ENCODE measurements around the gene OR8D1. TPM values are rescaled to one million over a fixed set of nuclear protein-coding genes. Genes with fewer than 3 reads are reported as not detected.

Gene OR8D1
- total RNA-seq, 1 donor from 2014 or later = not detected

DNA sequence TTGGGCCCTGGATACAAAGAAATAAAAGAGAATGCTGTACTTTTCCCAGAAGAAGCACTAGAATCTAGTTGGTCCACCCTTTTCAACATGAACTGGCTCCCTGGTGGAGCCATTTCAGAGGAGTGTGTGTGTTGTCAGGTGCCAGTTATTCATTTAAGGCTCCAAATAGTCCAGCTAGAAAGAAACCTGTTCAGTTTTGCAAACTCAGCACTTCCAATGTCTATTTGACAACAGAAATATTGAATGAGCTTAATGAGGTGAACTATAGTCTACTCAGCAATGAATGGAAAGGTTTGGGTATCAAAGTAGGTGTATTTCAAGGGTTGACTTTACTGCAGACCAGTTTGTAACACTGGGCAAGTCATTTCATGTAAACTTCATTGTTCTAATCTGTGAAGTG lies 2.1 kb downstream of the OR8D1 start:
- TF ChIP-seq, protein P1, sequence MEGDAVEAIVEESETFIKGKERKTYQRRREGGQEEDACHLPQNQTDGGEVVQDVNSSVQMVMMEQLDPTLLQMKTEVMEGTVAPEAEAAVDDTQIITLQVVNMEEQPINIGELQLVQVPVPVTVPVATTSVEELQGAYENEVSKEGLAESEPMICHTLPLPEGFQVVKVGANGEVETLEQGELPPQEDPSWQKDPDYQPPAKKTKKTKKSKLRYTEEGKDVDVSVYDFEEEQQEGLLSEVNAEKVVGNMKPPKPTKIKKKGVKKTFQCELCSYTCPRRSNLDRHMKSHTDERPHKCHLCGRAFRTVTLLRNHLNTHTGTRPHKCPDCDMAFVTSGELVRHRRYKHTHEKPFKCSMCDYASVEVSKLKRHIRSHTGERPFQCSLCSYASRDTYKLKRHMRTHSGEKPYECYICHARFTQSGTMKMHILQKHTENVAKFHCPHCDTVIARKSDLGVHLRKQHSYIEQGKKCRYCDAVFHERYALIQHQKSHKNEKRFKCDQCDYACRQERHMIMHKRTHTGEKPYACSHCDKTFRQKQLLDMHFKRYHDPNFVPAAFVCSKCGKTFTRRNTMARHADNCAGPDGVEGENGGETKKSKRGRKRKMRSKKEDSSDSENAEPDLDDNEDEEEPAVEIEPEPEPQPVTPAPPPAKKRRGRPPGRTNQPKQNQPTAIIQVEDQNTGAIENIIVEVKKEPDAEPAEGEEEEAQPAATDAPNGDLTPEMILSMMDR (conservative IDR thresholded peaks at IDR 0.05; ENCODE audit: low read depth, low read length) = no peak
- DNase-seq (ENCODE audit: low read depth) = no peak
- H3K4me3 ChIP-seq (ENCODE audit: low read depth, low read length) = no peak overlapping the region

DNA sequence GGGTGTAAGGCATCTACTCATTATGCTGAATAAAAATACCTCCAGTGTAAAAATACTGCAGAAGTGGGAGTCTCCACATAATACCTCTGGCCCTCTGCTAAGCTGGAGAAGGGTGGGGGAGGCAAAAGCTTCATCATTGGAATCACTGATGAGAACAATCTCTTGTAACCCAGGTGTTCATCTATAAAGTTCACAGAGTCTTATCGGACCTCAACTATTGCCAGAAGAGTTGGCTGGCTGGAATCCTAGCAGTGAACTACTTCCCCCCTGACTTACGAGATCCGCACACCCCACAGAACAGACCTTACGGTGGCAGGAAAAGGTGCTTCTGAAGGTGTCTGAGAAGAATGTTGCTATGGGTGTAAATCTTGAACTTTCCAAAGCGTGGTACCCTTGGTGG lies 2.5 kb downstream of the OR8D1 start:
- no peak for DNase-seq (ENCODE audit: low read depth)
- TF ChIP-seq, protein P1 (conservative IDR thresholded peaks at IDR 0.05; ENCODE audit: low read depth, low read length) = no peak
- no peak overlapping the region for H3K4me3 ChIP-seq (ENCODE audit: low read depth, low read length)

DNA sequence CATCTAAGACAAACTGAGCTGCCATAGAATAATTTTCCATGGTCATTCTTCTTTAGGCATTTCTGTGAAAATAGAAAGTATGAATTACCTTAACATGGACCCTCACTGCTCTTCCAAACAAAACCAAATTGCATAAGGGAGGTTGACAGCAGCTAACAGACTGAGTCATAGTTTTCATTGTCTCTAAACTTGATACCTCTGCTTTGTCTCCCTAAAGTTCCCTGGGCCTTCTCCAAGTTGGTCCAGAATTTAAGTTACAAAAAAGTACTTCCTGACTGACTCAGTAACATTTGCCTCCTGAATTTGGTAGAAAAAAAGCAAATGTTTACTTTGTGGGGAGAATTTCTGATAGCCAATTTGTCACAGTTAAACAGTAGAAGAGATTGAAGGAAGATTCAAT lies 3.0 kb downstream of the OR8D1 start:
- no peak overlapping the region for H3K4me3 ChIP-seq (ENCODE audit: low read depth, low read length)
- no peak for DNase-seq (ENCODE audit: low read depth)
- TF ChIP-seq, protein P1 (conservative IDR thresholded peaks at IDR 0.05; ENCODE audit: low read depth, low read length) = no peak

DNA sequence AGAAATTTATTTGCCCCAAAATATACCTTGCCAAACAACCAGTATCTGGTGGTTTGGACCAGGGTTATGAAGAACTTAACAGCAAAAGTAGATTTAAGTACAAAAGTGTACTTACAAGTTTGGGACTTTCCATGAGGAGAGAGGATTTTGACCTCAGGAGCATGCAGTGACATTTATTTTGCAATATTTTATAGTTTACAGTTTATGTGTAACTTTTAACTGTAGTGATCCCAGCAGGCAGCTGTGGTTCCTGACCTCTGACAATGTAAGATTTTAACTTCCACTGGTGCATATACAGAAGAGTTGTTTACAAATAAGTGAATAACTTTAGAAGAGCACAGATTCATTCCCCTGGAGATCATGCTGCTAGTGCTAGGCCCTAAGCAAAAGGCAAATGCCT lies 6.7 kb downstream of the OR8D1 start:
- TF ChIP-seq, protein P1 (conservative IDR thresholded peaks at IDR 0.05; ENCODE audit: low read depth, low read length) = no peak
- no peak for DNase-seq (ENCODE audit: low read depth)
- no peak overlapping the region for H3K4me3 ChIP-seq (ENCODE audit: low read depth, low read length)

DNA sequence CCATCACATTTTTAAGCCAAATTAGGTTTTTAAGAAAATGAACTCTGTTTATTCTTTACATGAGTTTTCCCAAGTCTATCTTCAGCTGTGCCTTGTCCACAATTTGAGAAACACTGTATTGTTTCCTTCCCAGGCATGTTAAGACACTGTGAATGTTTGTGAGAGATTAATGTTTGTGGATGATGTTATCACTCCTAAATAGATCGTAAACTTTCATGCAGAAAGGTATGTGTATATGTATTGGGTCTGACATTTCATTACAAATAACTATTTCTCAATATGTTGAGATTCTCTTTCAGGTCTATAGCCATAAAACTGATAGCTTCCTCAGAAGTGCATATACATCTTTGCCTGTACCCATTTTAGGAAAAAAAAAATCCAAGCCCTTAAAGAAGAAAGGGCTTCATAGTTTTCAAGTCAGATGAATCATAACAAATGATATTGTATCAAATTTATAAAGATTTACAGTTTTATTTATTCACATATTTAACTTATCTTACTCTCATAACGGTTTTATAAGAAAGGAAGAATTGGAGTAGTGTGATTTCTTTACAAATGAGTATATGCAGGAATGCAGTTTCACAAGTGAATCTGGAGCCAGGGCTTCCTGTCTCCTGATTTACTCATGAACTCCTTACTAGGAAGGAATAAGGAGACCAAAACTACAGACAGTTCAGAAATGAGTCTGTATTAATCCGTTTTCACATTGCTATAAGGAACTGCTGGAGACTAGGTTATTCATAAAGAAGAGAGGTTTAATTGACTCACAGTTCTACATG lies 11.2 kb downstream of the OR8D1 start:
- DNase-seq (ENCODE audit: low read depth) = no peak
- TF ChIP-seq, protein P1 (conservative IDR thresholded peaks at IDR 0.05; ENCODE audit: low read depth, low read length) = no peak
- H3K4me3 ChIP-seq (ENCODE audit: low read depth, low read length) = no peak overlapping the region

DNA sequence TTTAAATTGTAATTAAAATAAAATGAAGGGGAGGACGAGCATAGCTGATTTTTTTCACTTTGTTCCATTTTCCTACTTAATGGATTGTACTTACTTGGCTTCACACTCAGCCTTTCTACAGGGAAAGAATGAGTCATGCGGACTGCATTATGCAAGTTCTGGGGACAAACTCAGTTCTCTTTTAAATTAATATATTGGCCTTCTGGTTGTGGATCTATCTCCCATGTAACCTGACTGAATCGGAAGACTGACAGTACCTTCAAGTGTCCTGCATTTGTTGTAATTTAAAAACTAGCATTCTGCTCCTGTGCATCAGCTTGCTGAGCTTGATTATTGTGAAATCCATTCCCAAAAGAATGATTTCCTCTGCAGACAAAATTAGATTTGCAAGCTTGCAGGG lies 12.2 kb downstream of the OR8D1 start:
- TF ChIP-seq, protein P1 (conservative IDR thresholded peaks at IDR 0.05; ENCODE audit: low read depth, low read length) = no peak
- H3K4me3 ChIP-seq (ENCODE audit: low read depth, low read length) = no peak overlapping the region
- peak; percentile 6 for DNase-seq (ENCODE audit: low read depth)

DNA sequence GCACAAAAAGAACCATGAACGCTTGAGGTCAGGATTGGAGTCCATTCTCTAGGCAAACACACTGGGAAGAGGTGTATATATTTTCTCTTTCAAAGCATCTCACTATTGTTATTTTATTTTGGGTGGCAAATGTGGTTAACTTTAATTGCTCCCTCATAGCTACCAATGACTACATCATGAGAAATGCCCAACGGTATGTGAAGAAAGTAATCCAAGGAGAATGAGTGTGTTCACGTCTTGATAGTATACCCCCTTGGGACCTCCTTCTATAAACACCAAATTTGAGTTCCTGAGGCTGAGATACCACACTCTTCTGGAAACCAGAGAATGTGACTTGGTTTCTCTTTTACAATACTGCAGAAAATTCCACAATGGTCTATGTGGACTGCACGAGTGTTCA lies 15.8 kb downstream of the OR8D1 start:
- DNase-seq (ENCODE audit: low read depth) = no peak
- TF ChIP-seq, protein P1 (conservative IDR thresholded peaks at IDR 0.05; ENCODE audit: low read depth, low read length) = no peak
- H3K4me3 ChIP-seq (ENCODE audit: low read depth, low read length) = no peak overlapping the region
